Endothelial cell of umbilical vein (primary cell): ENCODE measurements around the gene VPS41. TPM values are rescaled to one million over a fixed set of nuclear protein-coding genes. Genes with fewer than 3 reads are reported as not detected.

Experiments
- BruUV-seq: library from RNA; stranded (reverse); fragments of 400-500 nt; replicated peaks from 2 replicates; lab custom pipeline; 2021; lab: Mats Ljungman, UMichigan
- CTCF ChIA-PET: fragments of 300-600, 350-600 bp; sonication (Branson Sonifier 250); formaldehyde crosslinking; loops from one replicate; lab custom pipeline; 2021; ENCODE audit warnings: antibody characterized with exemption, inconsistent platforms; lab: Charles Lee
- POLR2A ChIA-PET: fragments of 300-600, 350-600 bp; sonication (Branson Sonifier 250); formaldehyde crosslinking; loops from one replicate; lab custom pipeline; 2021; ENCODE audit warnings: antibody characterized with exemption, inconsistent platforms; lab: Charles Lee
- DNase-seq: peaks from one replicate; pipeline ENCODE4 v3.0.0-alpha.2; 2011; ENCODE audit warnings: low read depth, low spot score
- FAIRE-seq: peaks from 2 replicates; lab custom pipeline; 2011; peaks lifted over from hg19 to GRCh38; lab: Jason Lieb, UNC
- H2AFZ ChIP-seq: 2 replicates; pipeline ENCODE4 v1.6.0; 2012; ENCODE audit warnings: low read depth, low read length, control low read depth, inconsistent platforms
- H3K27ac ChIP-seq: 2 replicates; pipeline ENCODE4 v1.5.1; 2011; ENCODE audit warnings: low read depth, mild to moderate bottlenecking, control low read depth, low read length, moderate library complexity; ENCODE audit not compliant: insufficient read depth
- H3K27me3 ChIP-seq, 2 experiments: 2 replicates each; pipeline versions ENCODE4 v1.6.0 to v1.6.1; 2011; ENCODE audit warnings: low read length in 2 of 2, mixed read lengths in 1 of 2; ENCODE audit not compliant: control insufficient read depth in 2 of 2, insufficient read depth in 2 of 2
- H3K36me3 ChIP-seq, 2 experiments: 2 replicates in 1 of 2; 3 replicates in 1 of 2; pipeline ENCODE4 v1.5.1; 2011; ENCODE audit warnings: low read length in 2 of 2, mild to moderate bottlenecking in 1 of 2, moderate library complexity in 1 of 2; ENCODE audit not compliant: control insufficient read depth in 2 of 2, insufficient read depth in 2 of 2; ENCODE audit errors: extremely low read depth in 1 of 2
- H3K4me1 ChIP-seq: 3 replicates; pipeline ENCODE4 v1.5.1; 2011; ENCODE audit warnings: mild to moderate bottlenecking, low read length; ENCODE audit not compliant: control insufficient read depth, insufficient read depth; ENCODE audit errors: extremely low read depth
- H3K4me2 ChIP-seq: 2 replicates; pipeline ENCODE4 v1.6.1; 2011; ENCODE audit warnings: low read length, control low read depth, mixed read lengths; ENCODE audit not compliant: insufficient read depth
- H3K4me3 ChIP-seq, 3 experiments: fragments of 200-600 bp in 1 of 3; sonication (generic), shearing (Covaris generic) in 1 of 3; replicated peaks in 1 of 3; 2 replicates each; pipeline ENCODE4 v1.5.1; 2011 to 2016; ENCODE audit warnings: control low read depth in 3 of 3, low read length in 3 of 3, mild to moderate bottlenecking in 2 of 3, inconsistent platforms in 1 of 3, low read depth in 1 of 3, moderate library complexity in 1 of 3; ENCODE audit not compliant: insufficient read depth in 1 of 3
- H3K79me2 ChIP-seq: 2 replicates; pipeline ENCODE4 v1.6.0; 2012; ENCODE audit warnings: low read length, inconsistent platforms; ENCODE audit not compliant: control insufficient read depth, insufficient read depth
- H3K9ac ChIP-seq: replicated peaks from 2 replicates; pipeline ENCODE3; 2011; ENCODE audit warnings: low read length, control low read depth; ENCODE audit not compliant: insufficient read depth; ENCODE audit errors: extremely low read depth
- H3K9me1 ChIP-seq: replicated peaks from 3 replicates; pipeline ENCODE4 v1.6.0; 2011; ENCODE audit warnings: mild to moderate bottlenecking, low read length; ENCODE audit not compliant: control insufficient read depth, insufficient read depth; ENCODE audit errors: extremely low read depth
- H3K9me3 ChIP-seq: replicated peaks from 2 replicates; pipeline ENCODE4 v1.5.1; 2012; ENCODE audit warnings: low read length, inconsistent platforms; ENCODE audit not compliant: control insufficient read depth, insufficient read depth
- H4K20me1 ChIP-seq: replicated peaks from 2 replicates; pipeline ENCODE3; 2011; ENCODE audit warnings: mild to moderate bottlenecking, low read length; ENCODE audit not compliant: control insufficient read depth, insufficient read depth; ENCODE audit errors: extremely low read depth
- CTCF ChIP-seq, 2 donors: IDR thresholded peaks; 1 replicate in 1 of 2; 2 replicates in 1 of 2; pipeline ENCODE4 v1.5.1; 2011; ENCODE audit warnings: low read length in 2 of 2, mild to moderate bottlenecking in 2 of 2, moderate library complexity in 2 of 2, control low read depth in 1 of 2, inconsistent platforms in 1 of 2, low read depth in 1 of 2; ENCODE audit not compliant: insufficient read depth in 1 of 2; ENCODE audit errors: extremely low read depth in 1 of 2
- EZH2 ChIP-seq: IDR thresholded peaks from 2 replicates; pipeline ENCODE4 v1.6.1; 2012; ENCODE audit warnings: borderline replicate concordance, low read depth, mild to moderate bottlenecking, moderate library complexity, low read length, inconsistent platforms; ENCODE audit not compliant: severe bottlenecking
- FOS ChIP-seq: IDR thresholded peaks from 2 replicates; pipeline ENCODE4 v1.6.1; 2011; ENCODE audit warnings: mild to moderate bottlenecking, low read length, moderate library complexity, borderline replicate concordance; ENCODE audit not compliant: insufficient read depth
- GATA2 ChIP-seq: IDR thresholded peaks from 2 replicates; pipeline ENCODE4 v1.7.0; 2011; ENCODE audit warnings: low read depth, mild to moderate bottlenecking, moderate library complexity, mixed read lengths, low read length; ENCODE audit not compliant: insufficient read length, insufficient read depth
- JUN ChIP-seq: IDR thresholded peaks from 2 replicates; pipeline ENCODE4 v1.6.1; 2011; ENCODE audit warnings: borderline replicate concordance, low read depth; ENCODE audit not compliant: insufficient read length, insufficient read depth
- MAX ChIP-seq: IDR thresholded peaks from 2 replicates; pipeline ENCODE4 v1.6.1; 2011; ENCODE audit not compliant: insufficient read depth, insufficient read length
- MYC ChIP-seq: IDR thresholded peaks from one replicate; pipeline ENCODE4 v1.6.1; 2011; ENCODE audit warnings: mild to moderate bottlenecking, low read depth, low read length
- POLR2A ChIP-seq: IDR thresholded peaks from 2 replicates; pipeline ENCODE4 v1.6.1; 2012; ENCODE audit warnings: low read depth, mild to moderate bottlenecking, control low read depth, low read length
- POLR2AphosphoS5 ChIP-seq: IDR thresholded peaks from 2 replicates; pipeline ENCODE4 v1.6.1; 2012; ENCODE audit warnings: low read depth, mild to moderate bottlenecking, control low read depth, low read length, moderate library complexity; ENCODE audit not compliant: insufficient read depth
- dilution Hi-C: fragments of 300-500 bp; cut with MboI; formaldehyde crosslinking; loops from one replicate; pipeline ENCODE4 v1.15.0; 2019; ENCODE audit warnings: low sequenced_read_pairs; ENCODE audit not compliant: extremely low pct_ligation_motif_present
- intact Hi-C: fragments of 100-400 bp; cut with micrococcal nuclease; formaldehyde crosslinking; loops from one replicate; pipeline ENCODE4 v1.10.0; 2022
- polyA plus RNA-seq, 4 experiments: library from polyadenylated mRNA; depleted of rRNA in 3 of 4; stranded (reverse) in 3 of 4; unstranded in 1 of 4; fragments of >200 nt; gene quantifications; 2 replicates each; pipeline versions ENCODE4 v1.2.1 to v1.2.3, GENCODE V29; 2011 to 2012; ENCODE audit warnings: missing spikeins in 1 of 4
- total RNA-seq: library from RNA; stranded (reverse); gene quantifications from 2 replicates; pipeline ENCODE4 v1.2.3, GENCODE V29; 2021

VPS41 gene
- total and polyA plus RNA-seq, 2 donors (not counting 3 experiments of a cell fraction or from before 2014, with no cell fraction given), result 14.3 to 79.8 TPM

GRCh38 chr7:38942431-38943051, 33.5 kb upstream of the VPS41 start:
- Histone ChIP-seq H3K9me1 (no peaks in the 10 kb centered on the region), H3K27me3 (peaks cover 0 to 3% of the 10 kb centered on the region in 2 experiments), H3K4me1 (no peaks in the 10 kb centered on the region), H2AFZ (no peak overlapping the region), H3K79me2 (no peaks in the 10 kb centered on the region), H3K4me2 (no peak overlapping the region), H4K20me1 (no peaks in the 10 kb centered on the region), H3K9me3 (no peaks in the 10 kb centered on the region), H3K4me3 (no peak overlapping the region), H3K27ac (no peak overlapping the region), H3K36me3 (no peaks in the 10 kb centered on the region), H3K9ac (no peak overlapping the region)
- TF ChIP-seq FOS (no peak), CTCF (IDR thresholded peaks at IDR 0.05; ENCODE audit: extremely low read depth in 1 of 2, insufficient read depth in 1 of 2, low read depth in 1 of 2, low read length in 2 of 2) (no peak), GATA2 (no peak), POLR2A (no peak), MYC (no peak), JUN (no peak), POLR2AphosphoS5 (no peak), EZH2 (no peak), MAX (no peak)
- dilution Hi-C loops, result no loop called here
- DNase-seq, result no peak
- FAIRE-seq, result no peak
- ChIA-PET CTCF (interaction anchor here (2.9 kb wide), 1 partner anchor 10 kb away, joined by 9 read pairs; no protein-coding TSS in a partner anchor), POLR2A (no interaction called here)
- BruUV-seq, result no TSS peak
- intact Hi-C loops, result no loop called here
